IMR-90 (cell line): Measurements from ENCODE around the gene DCUN1D3.

ENCODE experiments used
- BHLHE40 ChIP-seq: fragments of 150-350 bp; IDR thresholded peaks from 2 replicates; pipeline ENCODE4 v1.6.1; 2016; ENCODE audit warnings: mild to moderate bottlenecking, low read depth, low read length
- RAD21 ChIP-seq: IDR thresholded peaks from 2 replicates; pipeline ENCODE4 v1.6.1; 2012; ENCODE audit warnings: low read length, improper control_type of control experiment
- TF ChIP-seq, protein P1 (sequence below): conservative IDR thresholded peaks from 2 replicates; pipeline ENCODE4 v1.5.1; 2012; ENCODE audit warnings: mild to moderate bottlenecking, low read depth, low read length, improper control_type of control experiment

DNA sequence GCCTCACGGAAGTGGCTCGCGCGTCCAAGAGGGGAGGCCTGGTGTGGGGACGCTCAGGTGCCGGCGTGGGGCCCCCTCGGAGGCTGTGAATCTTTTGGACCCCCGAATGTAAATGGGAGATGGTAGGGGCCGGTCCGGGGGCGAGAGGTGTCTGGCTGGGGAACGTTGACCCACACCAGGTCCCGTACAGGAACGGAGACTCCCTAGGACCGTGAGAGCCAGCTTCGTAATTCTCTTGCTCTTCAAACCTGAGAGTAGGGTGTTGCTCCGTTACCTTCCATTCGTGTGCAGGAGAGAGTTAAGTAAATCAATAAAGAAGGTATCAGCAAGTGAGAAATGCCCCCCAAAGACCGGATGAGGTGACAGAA, 894 bp upstream of the DCUN1D3 start:
- TF ChIP-seq, protein P1, sequence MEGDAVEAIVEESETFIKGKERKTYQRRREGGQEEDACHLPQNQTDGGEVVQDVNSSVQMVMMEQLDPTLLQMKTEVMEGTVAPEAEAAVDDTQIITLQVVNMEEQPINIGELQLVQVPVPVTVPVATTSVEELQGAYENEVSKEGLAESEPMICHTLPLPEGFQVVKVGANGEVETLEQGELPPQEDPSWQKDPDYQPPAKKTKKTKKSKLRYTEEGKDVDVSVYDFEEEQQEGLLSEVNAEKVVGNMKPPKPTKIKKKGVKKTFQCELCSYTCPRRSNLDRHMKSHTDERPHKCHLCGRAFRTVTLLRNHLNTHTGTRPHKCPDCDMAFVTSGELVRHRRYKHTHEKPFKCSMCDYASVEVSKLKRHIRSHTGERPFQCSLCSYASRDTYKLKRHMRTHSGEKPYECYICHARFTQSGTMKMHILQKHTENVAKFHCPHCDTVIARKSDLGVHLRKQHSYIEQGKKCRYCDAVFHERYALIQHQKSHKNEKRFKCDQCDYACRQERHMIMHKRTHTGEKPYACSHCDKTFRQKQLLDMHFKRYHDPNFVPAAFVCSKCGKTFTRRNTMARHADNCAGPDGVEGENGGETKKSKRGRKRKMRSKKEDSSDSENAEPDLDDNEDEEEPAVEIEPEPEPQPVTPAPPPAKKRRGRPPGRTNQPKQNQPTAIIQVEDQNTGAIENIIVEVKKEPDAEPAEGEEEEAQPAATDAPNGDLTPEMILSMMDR = no peak
- no peak for TF ChIP-seq BHLHE40
- TF ChIP-seq RAD21 = no peak
